Measurements from ENCODE around the gene DISC1.
A peak's percentile ranks its signal among the peaks of the same experiment; 100 is the strongest.
"Not testable (repeated sequence)": the region's sequence is repeated elsewhere in the genome, so short reads cannot be mapped to it uniquely, and the experiment has no call there.

DISC1 gene

GRCh38 chr1:231761747-231762541, 135.4 kb downstream of the DISC1 start:
- no peak for TF ChIP-seq MYC (IDR thresholded peaks at IDR 0.05; ENCODE audit: low read depth, low read length)
- TF ChIP-seq POLR2A (IDR thresholded peaks at IDR 0.05; ENCODE audit: extremely low read depth, insufficient read length): no peak
- TF ChIP-seq CTCF (IDR thresholded peaks at IDR 0.05; ENCODE audit: low read depth, low read length): no peak
- TF ChIP-seq, protein P1, sequence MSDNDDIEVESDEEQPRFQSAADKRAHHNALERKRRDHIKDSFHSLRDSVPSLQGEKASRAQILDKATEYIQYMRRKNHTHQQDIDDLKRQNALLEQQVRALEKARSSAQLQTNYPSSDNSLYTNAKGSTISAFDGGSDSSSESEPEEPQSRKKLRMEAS (IDR thresholded peaks at IDR 0.05; ENCODE audit: low read depth, low read length): no peak
- no peak for DNase-seq (ENCODE audit: low read depth)
- H3K4me3 ChIP-seq (ENCODE audit: low read depth, low read length): no peak overlapping the region

DNA sequence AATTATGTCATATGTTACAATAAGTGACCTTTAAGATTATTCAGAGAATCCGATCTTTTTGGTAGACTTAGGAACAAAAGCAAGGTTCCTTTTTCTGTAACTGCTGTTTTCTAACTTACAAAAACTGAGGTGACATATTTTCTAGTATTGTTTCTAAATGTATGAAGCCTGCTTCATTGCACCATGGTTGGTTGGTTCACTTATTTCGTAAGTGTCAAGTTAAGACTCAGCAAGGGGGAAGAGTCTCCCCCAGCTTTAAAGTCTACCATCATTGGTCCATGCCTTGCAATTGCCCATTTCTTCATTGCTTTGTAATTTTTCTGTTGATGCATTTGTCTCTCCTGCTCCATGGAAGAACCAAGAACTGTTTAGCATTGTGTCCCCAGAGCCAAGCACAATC, 136.9 kb downstream of the DISC1 start:
- no peak overlapping the region for H3K4me3 ChIP-seq (ENCODE audit: low read depth, low read length)
- TF ChIP-seq POLR2A (IDR thresholded peaks at IDR 0.05; ENCODE audit: extremely low read depth, insufficient read length): no peak
- no peak for TF ChIP-seq CTCF (IDR thresholded peaks at IDR 0.05; ENCODE audit: low read depth, low read length)
- peak; percentile 80 for DNase-seq (ENCODE audit: low read depth)

DNA sequence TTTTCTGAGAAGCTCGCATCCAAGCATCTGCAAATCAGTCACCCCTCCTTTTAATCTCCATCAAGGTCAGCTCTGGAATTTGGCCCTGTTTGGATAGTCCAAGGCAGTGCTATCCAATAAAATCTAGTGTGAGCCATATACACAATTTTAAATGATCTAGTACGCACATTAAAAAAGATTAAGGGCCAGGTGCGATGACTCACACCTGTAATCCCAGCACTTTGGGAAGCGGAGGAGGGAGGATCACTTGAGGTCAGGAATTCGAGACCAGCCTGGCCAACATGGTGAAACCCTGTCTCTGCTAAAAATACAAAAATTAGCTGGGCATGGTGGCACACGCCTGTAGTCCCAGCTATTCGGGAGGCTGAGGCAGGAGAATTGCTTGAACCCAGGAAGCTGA, 139.2 kb downstream of the DISC1 start:
- not testable (repeated sequence) for H3K4me3 ChIP-seq (ENCODE audit: low read depth, low read length); DNase-seq (ENCODE audit: low read depth)

DNA sequence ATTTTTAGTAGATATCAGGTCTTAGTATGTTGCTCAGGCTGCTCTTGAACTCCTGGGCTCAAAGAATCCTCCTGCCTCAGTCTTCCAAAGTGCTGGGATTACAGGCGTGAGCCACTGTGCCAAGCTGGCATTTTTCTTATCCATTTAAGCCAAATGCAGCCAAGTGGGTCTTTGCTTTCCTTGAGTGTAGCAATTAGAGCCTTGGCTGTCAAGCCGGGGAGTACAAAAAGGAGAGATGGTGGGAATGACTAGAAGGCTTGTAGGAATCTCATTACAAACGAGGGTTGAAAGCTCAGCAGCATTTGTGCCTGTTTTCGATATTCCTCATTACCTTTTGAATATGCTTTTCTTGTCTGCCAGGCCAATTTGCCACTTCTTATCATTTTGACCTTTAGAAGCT, 140.9 kb downstream of the DISC1 start:
- DNase-seq (ENCODE audit: low read depth): no peak
- no peak overlapping the region for H3K4me3 ChIP-seq (ENCODE audit: low read depth, low read length)
- TF ChIP-seq MYC (IDR thresholded peaks at IDR 0.05; ENCODE audit: low read depth, low read length) (no peak), POLR2A (IDR thresholded peaks at IDR 0.05; ENCODE audit: extremely low read depth, insufficient read length) (no peak), CTCF (IDR thresholded peaks at IDR 0.05; ENCODE audit: low read depth, low read length) (no peak)
- TF ChIP-seq, protein P1 (IDR thresholded peaks at IDR 0.05; ENCODE audit: low read depth, low read length): no peak

GRCh38 chr1:231768416-231768815, 141.8 kb downstream of the DISC1 start:
- H3K4me3 ChIP-seq (ENCODE audit: low read depth, low read length): no peak overlapping the region
- DNase-seq (ENCODE audit: low read depth): no peak
- TF ChIP-seq, protein P1 (IDR thresholded peaks at IDR 0.05; ENCODE audit: low read depth, low read length): no peak
- TF ChIP-seq CTCF (IDR thresholded peaks at IDR 0.05; ENCODE audit: low read depth, low read length) (no peak), POLR2A (IDR thresholded peaks at IDR 0.05; ENCODE audit: extremely low read depth, insufficient read length) (no peak), MYC (IDR thresholded peaks at IDR 0.05; ENCODE audit: low read depth, low read length) (no peak)

- TF ChIP-seq, protein P1 (IDR thresholded peaks at IDR 0.05; ENCODE audit: low read depth, low read length): no peak
- DNase-seq (ENCODE audit: low read depth): no peak
- H3K4me3 ChIP-seq (ENCODE audit: low read depth, low read length): no peak overlapping the region
Measured at GRCh38 chr1:231770506-231771175, 144.1 kb downstream of the DISC1 start.

Data from NB4 (cell line).